ENCODE measurements around the gene ST6GALNAC6. TPM values are rescaled to one million over a fixed set of nuclear protein-coding genes. Genes with fewer than 3 reads are reported as not detected.

The ST6GALNAC6 gene
- total RNA-seq, 1 donor from 2014 or later = 14.3 TPM

DNA sequence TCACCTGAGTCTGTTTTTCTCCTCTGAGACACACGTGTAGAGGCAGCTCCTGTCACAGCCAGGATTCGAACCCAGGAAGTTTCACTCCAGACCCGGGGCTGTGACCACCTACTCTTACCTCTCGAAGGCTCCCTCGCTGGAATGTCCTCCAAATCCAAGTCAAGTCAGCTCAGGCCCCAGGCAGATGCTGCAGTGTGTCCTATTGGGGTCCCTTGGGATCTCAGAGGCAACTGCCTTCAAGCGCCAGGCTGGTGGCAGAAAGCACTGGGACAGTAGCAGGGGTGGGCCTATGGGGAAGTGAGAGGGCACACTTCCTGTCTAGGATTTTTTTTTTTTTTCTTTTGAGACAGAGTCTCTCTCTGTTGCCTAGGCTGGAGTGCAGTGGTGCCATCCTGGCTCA, 18.2 kb upstream of the ST6GALNAC6 start:
- H3K4me2 ChIP-seq = no peak overlapping the region
- H3K4me3 ChIP-seq = no peak overlapping the region
- no peak overlapping the region for H3K9ac ChIP-seq

DNA sequence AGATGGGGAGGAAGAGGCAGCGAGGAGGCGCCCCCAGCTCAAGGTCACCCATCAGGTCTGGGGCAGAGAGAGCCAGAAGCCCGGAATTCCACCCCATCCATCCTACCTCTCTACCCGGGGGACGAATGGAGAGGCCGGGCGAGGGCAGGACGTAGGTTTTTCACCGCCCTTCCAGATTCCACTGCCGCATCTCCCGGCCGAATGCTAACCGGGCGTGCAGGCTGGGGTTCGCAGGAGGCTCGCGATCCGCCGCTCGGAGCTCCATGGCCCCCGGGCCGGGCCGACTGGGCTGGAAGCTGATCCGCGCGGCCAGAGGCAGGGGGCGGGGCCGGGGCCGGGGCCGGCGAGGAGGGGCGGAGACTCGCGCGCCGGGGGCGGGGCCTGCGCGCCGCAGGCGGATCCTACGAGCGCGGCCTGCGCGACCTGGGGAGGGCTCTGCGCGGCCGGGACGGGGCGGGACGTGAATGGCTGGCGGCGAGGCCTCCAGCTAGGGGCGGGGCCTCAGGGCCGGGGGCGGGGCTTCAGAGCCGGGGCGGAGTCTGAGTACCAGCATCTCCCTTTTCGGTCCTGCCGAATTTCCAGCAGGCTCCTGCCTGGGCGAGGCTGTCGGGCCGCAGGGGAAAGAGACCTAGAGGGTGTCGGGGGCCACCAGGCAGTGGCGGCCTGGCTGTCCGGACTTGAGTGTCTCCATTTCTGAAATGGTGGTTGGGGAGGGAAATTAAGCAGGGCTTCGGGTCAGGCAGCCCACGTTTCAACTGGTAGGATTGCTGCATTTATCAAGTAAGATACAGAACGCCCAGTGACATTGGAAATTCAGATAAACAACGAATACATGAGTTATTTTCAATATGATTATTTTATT, 17.5 kb upstream of the ST6GALNAC6 start, which contains the start of gene ST6GALNAC4:
TSS of gene ST6GALNAC4 (minus strand) at position 322 of the 862 bp plus-strand sequence. CDS start 622 bp downstream, outside the sequence.
- H3K27me3 Mint-ChIP-seq (ENCODE audit: insufficient read depth, low read depth) = peaks cover 12% of the 10 kb centered on the region
- Histone ChIP-seq H3K9ac (no peak within 1 kb of the TSS), H3K36me3 (no peaks in the 10 kb centered on the region), H3K9me3 (ENCODE audit: low read depth) (no peaks in the 10 kb centered on the region), H3K4me1 (no peaks in the 10 kb centered on the region), H3F3A (ENCODE audit: low read depth) (peaks cover 10% of the 10 kb centered on the region), H4K20me1 (ENCODE audit: low read depth) (no peaks in the 10 kb centered on the region), H3K79me2 (ENCODE audit: low read depth) (no peaks in the 10 kb centered on the region), H2AFZ (replicated peaks) (peak within 1 kb of the TSS; percentile 88), H3K4me3 (peak within 1 kb of the TSS; percentile 56), H3K27me3 (peaks cover 33% of the 10 kb centered on the region), H3K27ac (no peak within 1 kb of the TSS), H3K4me2 (peak within 1 kb of the TSS; percentile 89)
- no peaks in the 10 kb centered on the region for H3K9me3 Mint-ChIP-seq
- peak within 1 kb of the TSS; percentile 85 for H3K4me3 Mint-ChIP-seq
- no peaks in the 10 kb centered on the region for H3K36me3 Mint-ChIP-seq
- DNase-seq (ENCODE audit: low spot score) = peak; percentile 98
- TF ChIP-seq EZH2phosphoT487 (IDR thresholded peaks at IDR 0.05) = peak; percentile 14
- no peak for TF ChIP-seq EZH2 (IDR thresholded peaks at IDR 0.05)
- TF ChIP-seq, protein P1, sequence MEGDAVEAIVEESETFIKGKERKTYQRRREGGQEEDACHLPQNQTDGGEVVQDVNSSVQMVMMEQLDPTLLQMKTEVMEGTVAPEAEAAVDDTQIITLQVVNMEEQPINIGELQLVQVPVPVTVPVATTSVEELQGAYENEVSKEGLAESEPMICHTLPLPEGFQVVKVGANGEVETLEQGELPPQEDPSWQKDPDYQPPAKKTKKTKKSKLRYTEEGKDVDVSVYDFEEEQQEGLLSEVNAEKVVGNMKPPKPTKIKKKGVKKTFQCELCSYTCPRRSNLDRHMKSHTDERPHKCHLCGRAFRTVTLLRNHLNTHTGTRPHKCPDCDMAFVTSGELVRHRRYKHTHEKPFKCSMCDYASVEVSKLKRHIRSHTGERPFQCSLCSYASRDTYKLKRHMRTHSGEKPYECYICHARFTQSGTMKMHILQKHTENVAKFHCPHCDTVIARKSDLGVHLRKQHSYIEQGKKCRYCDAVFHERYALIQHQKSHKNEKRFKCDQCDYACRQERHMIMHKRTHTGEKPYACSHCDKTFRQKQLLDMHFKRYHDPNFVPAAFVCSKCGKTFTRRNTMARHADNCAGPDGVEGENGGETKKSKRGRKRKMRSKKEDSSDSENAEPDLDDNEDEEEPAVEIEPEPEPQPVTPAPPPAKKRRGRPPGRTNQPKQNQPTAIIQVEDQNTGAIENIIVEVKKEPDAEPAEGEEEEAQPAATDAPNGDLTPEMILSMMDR (IDR thresholded peaks at IDR 0.05) = no peak
- peaks cover 28% of the 10 kb centered on the region for H3K4me1 Mint-ChIP-seq
- no peak within 1 kb of the TSS for H3K27ac Mint-ChIP-seq

More for the DNA sequence above, 18.2 kb upstream of the ST6GALNAC6 start:
- Histone ChIP-seq H3K27me3 (peaks cover 37% of the 10 kb centered on the region), H3K27ac (no peak overlapping the region), H2AFZ (replicated peaks) (no peak overlapping the region), H3F3A (ENCODE audit: low read depth) (peaks cover 10% of the 10 kb centered on the region), H3K36me3 (no peaks in the 10 kb centered on the region), H4K20me1 (ENCODE audit: low read depth) (no peaks in the 10 kb centered on the region), H3K9me3 (ENCODE audit: low read depth) (no peaks in the 10 kb centered on the region), H3K4me1 (no peaks in the 10 kb centered on the region), H3K79me2 (ENCODE audit: low read depth) (no peaks in the 10 kb centered on the region)
- peaks cover 28% of the 10 kb centered on the region for H3K4me1 Mint-ChIP-seq
- peak overlapping the region; percentile 46 for H3K4me3 Mint-ChIP-seq
- H3K27me3 Mint-ChIP-seq (ENCODE audit: insufficient read depth, low read depth) = peaks cover 11% of the 10 kb centered on the region
- no peak for DNase-seq (ENCODE audit: low spot score)
- no peaks in the 10 kb centered on the region for H3K36me3 Mint-ChIP-seq
- H3K27ac Mint-ChIP-seq = no peak overlapping the region
- no peaks in the 10 kb centered on the region for H3K9me3 Mint-ChIP-seq
- no peak for TF ChIP-seq EZH2phosphoT487 (IDR thresholded peaks at IDR 0.05)
- TF ChIP-seq EZH2 (IDR thresholded peaks at IDR 0.05) = no peak
- TF ChIP-seq, protein P1 (IDR thresholded peaks at IDR 0.05) = no peak

- peak overlapping the region; percentile 88 for H2AFZ ChIP-seq (replicated peaks)
- peak overlapping the region; percentile 56 for H3K4me3 ChIP-seq
- Mint-ChIP-seq H3K4me1 (peaks cover 28% of the 10 kb centered on the region), H3K9me3 (no peaks in the 10 kb centered on the region), H3K27me3 (ENCODE audit: insufficient read depth, low read depth) (peaks cover 10% of the 10 kb centered on the region), H3K36me3 (no peaks in the 10 kb centered on the region), H3K27ac (no peak overlapping the region), H3K4me3 (peak overlapping the region; percentile 85)
- H3K9me3 ChIP-seq (ENCODE audit: low read depth) = no peaks in the 10 kb centered on the region
- no peaks in the 10 kb centered on the region for H3K36me3 ChIP-seq
- DNase-seq (ENCODE audit: low spot score) = no peak
- peaks cover 10% of the 10 kb centered on the region for H3F3A ChIP-seq (ENCODE audit: low read depth)
- TF ChIP-seq, protein P1 (IDR thresholded peaks at IDR 0.05) = no peak
- TF ChIP-seq EZH2 (IDR thresholded peaks at IDR 0.05) = no peak
- TF ChIP-seq EZH2phosphoT487 (IDR thresholded peaks at IDR 0.05) = peak; percentile 32
- H3K4me2 ChIP-seq = peak overlapping the region; percentile 89
- H3K27ac ChIP-seq = no peak overlapping the region
- no peaks in the 10 kb centered on the region for H3K79me2 ChIP-seq (ENCODE audit: low read depth)
- no peaks in the 10 kb centered on the region for H4K20me1 ChIP-seq (ENCODE audit: low read depth)
- H3K4me1 ChIP-seq = no peaks in the 10 kb centered on the region
- H3K27me3 ChIP-seq = peaks cover 25% of the 10 kb centered on the region
- H3K9ac ChIP-seq = no peak overlapping the region
Measured at GRCh38 chr9:127915801-127916719, 16.7 kb upstream of the ST6GALNAC6 start.

Measured in neural progenitor cell (in vitro differentiated cells).